Measurements from ENCODE around the gene POLR3B.

GRCh38 chr12:106380954-106381353, 23.4 kb downstream of the POLR3B start:
- TF ChIP-seq ZNF165 (CRISPR knock-in tag; IDR thresholded peaks at IDR 0.05; ENCODE audit: borderline replicate concordance) (no peak), YY1 (IDR thresholded peaks at IDR 0.05; ENCODE audit: borderline replicate concordance in 1 of 3, control insufficient read depth in 1 of 3, extremely low read depth in 1 of 3, insufficient read depth in 3 of 3, insufficient read length in 1 of 3, insufficient replicate concordance in 2 of 3, low read depth in 1 of 3, low read length in 2 of 3) (no peak), POLR2A (conservative IDR thresholded peaks at IDR 0.05) (no peak), ZBTB40 (IDR thresholded peaks at IDR 0.05) (no peak), ZBTB40 (CRISPR knock-in tag; IDR thresholded peaks at IDR 0.05) (no peak), ZNF57 (CRISPR knock-in tag; IDR thresholded peaks at IDR 0.05) (no peak), KHSRP (IDR thresholded peaks at IDR 0.05) (no peak), DNMT1 (IDR thresholded peaks at IDR 0.05) (no peak), ESRRA (IDR thresholded peaks at IDR 0.05; ENCODE audit: borderline replicate concordance, low read depth) (no peak), NFYB (IDR thresholded peaks at IDR 0.05; ENCODE audit: extremely low read depth, insufficient read length) (no peak)
- TF ChIP-seq, protein P1, sequence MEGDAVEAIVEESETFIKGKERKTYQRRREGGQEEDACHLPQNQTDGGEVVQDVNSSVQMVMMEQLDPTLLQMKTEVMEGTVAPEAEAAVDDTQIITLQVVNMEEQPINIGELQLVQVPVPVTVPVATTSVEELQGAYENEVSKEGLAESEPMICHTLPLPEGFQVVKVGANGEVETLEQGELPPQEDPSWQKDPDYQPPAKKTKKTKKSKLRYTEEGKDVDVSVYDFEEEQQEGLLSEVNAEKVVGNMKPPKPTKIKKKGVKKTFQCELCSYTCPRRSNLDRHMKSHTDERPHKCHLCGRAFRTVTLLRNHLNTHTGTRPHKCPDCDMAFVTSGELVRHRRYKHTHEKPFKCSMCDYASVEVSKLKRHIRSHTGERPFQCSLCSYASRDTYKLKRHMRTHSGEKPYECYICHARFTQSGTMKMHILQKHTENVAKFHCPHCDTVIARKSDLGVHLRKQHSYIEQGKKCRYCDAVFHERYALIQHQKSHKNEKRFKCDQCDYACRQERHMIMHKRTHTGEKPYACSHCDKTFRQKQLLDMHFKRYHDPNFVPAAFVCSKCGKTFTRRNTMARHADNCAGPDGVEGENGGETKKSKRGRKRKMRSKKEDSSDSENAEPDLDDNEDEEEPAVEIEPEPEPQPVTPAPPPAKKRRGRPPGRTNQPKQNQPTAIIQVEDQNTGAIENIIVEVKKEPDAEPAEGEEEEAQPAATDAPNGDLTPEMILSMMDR (IDR thresholded peaks at IDR 0.05 in 2 of 3, conservative IDR thresholded peaks at IDR 0.05 in 1 of 3; ENCODE audit: insufficient read depth in 2 of 3, low read depth in 1 of 3, low read length in 3 of 3), result no peak
- TF ChIP-seq, protein P2, sequence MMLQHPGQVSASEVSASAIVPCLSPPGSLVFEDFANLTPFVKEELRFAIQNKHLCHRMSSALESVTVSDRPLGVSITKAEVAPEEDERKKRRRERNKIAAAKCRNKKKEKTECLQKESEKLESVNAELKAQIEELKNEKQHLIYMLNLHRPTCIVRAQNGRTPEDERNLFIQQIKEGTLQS (IDR thresholded peaks at IDR 0.05), result no peak
- TF ChIP-seq, protein P2 (CRISPR knock-in tag; conservative IDR thresholded peaks at IDR 0.05), result no peak

Data from K562 (cell line).